Activated CD8-positive, alpha-beta memory T cell treated with anti-CD3 and anti-CD28 coated beads, Interleukin-2, amount 10 ng/mL, durations not matched to agents 7 days and 5 days (primary cell): ENCODE data around the gene CACNA2D3. TPM values are rescaled to one million over a fixed set of nuclear protein-coding genes. Genes with fewer than 3 reads are reported as not detected.

Source experiments
- ATAC-seq: fragments of 150-1000 bp; cut with Tn5 transposase; one replicate; pipeline ENCODE4 v1.10.0; 2021; ENCODE audit warnings: moderate library complexity
- CTCF ChIA-PET: fragments of 350-600 bp; sonication (Branson Sonifier 250); formaldehyde crosslinking; loops from one replicate; lab custom pipeline; 2021; ENCODE audit warnings: antibody characterized with exemption; lab: Charles Lee
- DNase-seq: peaks from one replicate; pipeline ENCODE4 v3.0.0-alpha.2; 2020
- H3K27ac Mint-ChIP-seq: one replicate; pipeline ENCODE4 v1.8.0; 2021; ENCODE audit warnings: mild to moderate bottlenecking, mixed read lengths
- H3K27me3 Mint-ChIP-seq: one replicate; pipeline ENCODE4 v1.8.0; 2021; ENCODE audit warnings: mixed read lengths
- H3K36me3 Mint-ChIP-seq: one replicate; pipeline ENCODE4 v1.8.0; 2021; ENCODE audit warnings: mild to moderate bottlenecking, mixed read lengths
- H3K4me1 Mint-ChIP-seq: one replicate; pipeline ENCODE4 v1.8.0; 2021; ENCODE audit warnings: mixed read lengths
- H3K4me3 Mint-ChIP-seq: one replicate; pipeline ENCODE4 v1.8.0; 2021; ENCODE audit warnings: mild to moderate bottlenecking, moderate library complexity, mixed read lengths
- H3K9me3 Mint-ChIP-seq: one replicate; pipeline ENCODE4 v1.8.0; 2022; ENCODE audit warnings: low read depth, mixed read lengths
- total RNA-seq, 2 experiments: library from RNA; stranded (reverse); gene quantifications; one replicate each; pipeline ENCODE4 v1.2.3, GENCODE V29; 2021

The CACNA2D3 gene
- total RNA-seq, 2 experiments from 2014 or later, result not detected

DNA sequence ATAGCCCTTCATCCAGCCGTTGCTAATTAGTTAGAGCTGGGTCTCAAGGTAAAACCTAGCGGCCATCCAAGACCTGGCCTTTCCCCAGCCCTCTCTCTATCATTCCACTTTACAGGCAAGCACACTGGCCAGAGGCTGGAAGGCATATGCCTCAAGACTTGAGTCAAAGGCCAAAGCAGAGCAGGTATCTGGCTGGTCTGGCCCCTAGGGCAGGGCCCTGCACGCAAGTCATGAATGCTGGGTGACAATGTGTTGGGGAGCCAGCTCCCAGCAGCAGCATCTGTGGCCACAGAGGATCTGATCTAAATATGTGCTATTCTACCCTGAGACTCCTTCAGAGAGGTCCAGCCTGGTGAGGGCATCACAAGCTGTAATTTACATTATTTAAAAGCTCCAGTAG, 691.9 kb downstream of the CACNA2D3 start:
- no peaks in the 10 kb centered on the region for H3K36me3 Mint-ChIP-seq
- ATAC-seq (no peak), DNase-seq (no peak)
- no peaks in the 10 kb centered on the region for H3K4me1 Mint-ChIP-seq
- CTCF ChIA-PET, result interaction anchor here (1.0 kb wide), 1 partner anchor 16 kb away, joined by 3 read pairs; no protein-coding TSS in a partner anchor
- no peak overlapping the region for H3K4me3 Mint-ChIP-seq
- H3K27me3 Mint-ChIP-seq, result no peaks in the 10 kb centered on the region
- H3K9me3 Mint-ChIP-seq, result peaks cover 3% of the 10 kb centered on the region
- no peak overlapping the region for H3K27ac Mint-ChIP-seq

DNA sequence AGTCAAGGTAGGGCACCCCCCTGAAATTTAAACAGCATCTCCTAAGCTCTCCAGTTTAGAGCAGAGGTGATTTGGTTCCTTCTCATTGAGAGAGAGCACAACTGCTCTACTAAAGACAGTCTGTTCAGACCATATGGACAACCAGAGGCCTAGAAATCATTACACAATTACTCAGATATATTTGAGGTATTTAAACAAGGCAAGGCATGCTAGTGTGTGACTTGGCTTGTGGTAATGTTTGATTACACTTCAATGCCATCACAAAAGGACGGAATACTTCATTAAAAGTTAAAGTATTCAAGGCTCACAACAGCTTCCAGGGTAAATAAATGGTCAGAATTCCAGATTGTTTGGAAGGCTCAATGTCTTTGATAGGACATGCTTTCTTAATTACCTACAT, 695.3 kb downstream of the CACNA2D3 start:
- Mint-ChIP-seq H3K4me1 (no peaks in the 10 kb centered on the region), H3K9me3 (no peaks in the 10 kb centered on the region), H3K27ac (no peak overlapping the region), H3K27me3 (no peaks in the 10 kb centered on the region), H3K36me3 (no peaks in the 10 kb centered on the region), H3K4me3 (no peak overlapping the region)
- DNase-seq (no peak), ATAC-seq (no peak)
- CTCF ChIA-PET, result no interaction called here

DNA sequence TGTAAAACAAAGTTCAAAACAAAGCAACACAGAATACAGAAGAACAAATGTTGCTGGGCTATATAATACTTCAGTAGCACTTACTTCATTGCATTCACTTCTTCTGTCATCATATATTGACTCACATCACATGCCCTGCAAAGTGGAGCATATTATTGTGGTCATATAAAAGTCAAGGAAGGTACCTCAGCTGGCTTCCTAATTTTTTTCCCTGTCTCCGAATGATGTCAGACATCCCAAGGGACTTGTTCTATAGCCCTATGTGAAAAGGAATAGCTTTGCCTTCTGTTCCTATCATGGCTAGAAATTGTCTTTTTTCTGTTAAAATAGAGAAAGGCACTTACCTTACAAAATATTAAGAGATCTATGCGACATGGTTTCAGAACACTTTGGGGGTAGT, 696.1 kb downstream of the CACNA2D3 start:
- Mint-ChIP-seq H3K36me3 (no peaks in the 10 kb centered on the region), H3K9me3 (no peaks in the 10 kb centered on the region), H3K4me1 (no peaks in the 10 kb centered on the region), H3K27ac (no peak overlapping the region), H3K27me3 (no peaks in the 10 kb centered on the region), H3K4me3 (no peak overlapping the region)
- no peak for DNase-seq
- ATAC-seq, result no peak
- CTCF ChIA-PET, result no interaction called here

DNA sequence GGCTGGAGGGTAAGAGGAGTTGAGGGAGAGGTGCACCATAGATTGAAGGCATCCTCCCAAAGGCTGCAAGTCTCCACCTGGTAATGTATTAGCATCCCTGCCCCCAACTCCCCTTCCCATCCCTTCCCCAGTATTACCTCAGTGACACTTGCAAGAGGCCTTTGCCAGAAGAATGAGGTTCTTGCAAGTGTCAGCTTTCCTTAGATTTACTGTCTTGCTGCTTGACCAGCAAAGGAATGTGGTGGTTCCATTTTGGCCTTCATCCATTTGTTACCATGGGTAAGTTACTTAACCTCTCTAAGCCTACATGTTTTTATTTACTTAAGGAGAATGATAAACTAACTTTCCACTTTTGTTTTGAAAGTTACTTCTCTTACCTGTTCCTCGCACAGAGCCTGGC, 696.6 kb downstream of the CACNA2D3 start:
- Mint-ChIP-seq H3K27ac (no peak overlapping the region), H3K27me3 (no peaks in the 10 kb centered on the region), H3K4me3 (no peak overlapping the region), H3K36me3 (no peaks in the 10 kb centered on the region), H3K4me1 (no peaks in the 10 kb centered on the region), H3K9me3 (no peaks in the 10 kb centered on the region)
- CTCF ChIA-PET, result no interaction called here
- ATAC-seq (no peak), DNase-seq (no peak)

DNA sequence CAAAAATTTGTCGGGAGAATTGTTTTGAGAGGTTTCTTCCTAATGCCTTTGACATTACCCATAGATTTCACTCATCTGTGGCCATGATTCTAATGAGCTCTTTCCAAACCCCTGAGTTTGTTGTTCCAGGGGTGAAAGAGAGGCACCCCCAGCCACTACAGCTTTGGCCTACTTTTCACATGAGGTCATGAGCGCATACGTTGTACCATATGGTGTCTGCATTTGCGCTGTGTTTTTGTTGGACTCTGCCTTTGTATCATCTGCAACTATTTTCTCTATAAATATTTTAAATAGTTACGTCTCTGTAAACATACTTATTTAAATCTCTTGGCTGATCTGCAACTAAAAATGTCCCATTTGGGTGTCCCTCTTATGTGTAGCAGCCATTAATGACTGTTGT, 697.6 kb downstream of the CACNA2D3 start:
- CTCF ChIA-PET, result no interaction called here
- no peak overlapping the region for H3K27ac Mint-ChIP-seq
- DNase-seq (no peak), ATAC-seq (no peak)
- no peak overlapping the region for H3K4me3 Mint-ChIP-seq
- H3K4me1 Mint-ChIP-seq, result no peaks in the 10 kb centered on the region
- H3K36me3 Mint-ChIP-seq, result no peaks in the 10 kb centered on the region
- H3K9me3 Mint-ChIP-seq, result no peaks in the 10 kb centered on the region
- no peaks in the 10 kb centered on the region for H3K27me3 Mint-ChIP-seq

DNA sequence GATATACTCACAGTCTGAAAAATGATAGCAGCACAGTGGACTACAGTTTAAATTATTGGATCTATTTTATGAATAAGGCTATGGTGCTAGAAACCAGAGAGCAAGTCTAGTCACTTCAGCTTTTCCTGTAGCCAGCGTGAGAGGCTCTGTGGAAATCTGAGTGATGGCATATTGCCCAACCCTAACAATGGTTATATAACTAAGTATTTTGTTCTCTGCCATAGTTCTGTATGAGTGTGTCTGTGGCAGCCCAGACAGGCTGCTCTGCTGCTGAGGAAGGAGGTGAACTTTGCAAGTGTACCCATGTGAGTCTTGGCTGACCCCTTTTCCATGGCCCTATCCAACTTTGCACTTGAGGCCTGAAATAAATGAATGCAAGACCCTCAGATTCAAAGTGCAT, 699.9 kb downstream of the CACNA2D3 start:
- no peaks in the 10 kb centered on the region for H3K36me3 Mint-ChIP-seq
- H3K4me3 Mint-ChIP-seq, result no peak overlapping the region
- CTCF ChIA-PET, result no interaction called here
- no peaks in the 10 kb centered on the region for H3K4me1 Mint-ChIP-seq
- H3K27ac Mint-ChIP-seq, result no peak overlapping the region
- DNase-seq (no peak), ATAC-seq (no peak)
- no peaks in the 10 kb centered on the region for H3K9me3 Mint-ChIP-seq
- H3K27me3 Mint-ChIP-seq, result no peaks in the 10 kb centered on the region

DNA sequence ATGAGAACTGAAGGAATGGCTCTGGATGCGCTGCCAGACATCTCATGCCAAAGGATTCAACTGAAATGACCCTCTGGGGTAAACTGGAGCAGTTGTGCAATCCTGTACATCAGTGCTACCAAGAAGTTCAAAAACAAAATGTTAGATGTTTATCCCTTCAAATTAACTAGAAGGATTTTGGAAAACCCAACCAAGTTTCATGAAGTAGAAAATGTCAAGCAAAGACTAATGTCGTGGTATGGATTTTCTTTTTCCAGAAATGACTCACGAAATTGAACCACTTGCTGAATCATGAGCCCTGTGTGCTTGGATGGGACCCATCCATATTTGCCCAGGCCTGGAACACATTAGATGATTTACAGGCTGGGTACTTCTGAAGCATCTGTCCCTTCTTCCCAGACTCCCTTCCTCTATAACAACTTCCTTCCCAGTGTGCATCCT, 703.9 kb downstream of the CACNA2D3 start:
- Mint-ChIP-seq H3K27me3 (no peaks in the 10 kb centered on the region), H3K9me3 (no peaks in the 10 kb centered on the region), H3K27ac (no peak overlapping the region), H3K4me3 (no peak overlapping the region), H3K4me1 (no peaks in the 10 kb centered on the region), H3K36me3 (no peaks in the 10 kb centered on the region)
- no peak for DNase-seq
- no peak for ATAC-seq
- CTCF ChIA-PET, result no interaction called here

DNA sequence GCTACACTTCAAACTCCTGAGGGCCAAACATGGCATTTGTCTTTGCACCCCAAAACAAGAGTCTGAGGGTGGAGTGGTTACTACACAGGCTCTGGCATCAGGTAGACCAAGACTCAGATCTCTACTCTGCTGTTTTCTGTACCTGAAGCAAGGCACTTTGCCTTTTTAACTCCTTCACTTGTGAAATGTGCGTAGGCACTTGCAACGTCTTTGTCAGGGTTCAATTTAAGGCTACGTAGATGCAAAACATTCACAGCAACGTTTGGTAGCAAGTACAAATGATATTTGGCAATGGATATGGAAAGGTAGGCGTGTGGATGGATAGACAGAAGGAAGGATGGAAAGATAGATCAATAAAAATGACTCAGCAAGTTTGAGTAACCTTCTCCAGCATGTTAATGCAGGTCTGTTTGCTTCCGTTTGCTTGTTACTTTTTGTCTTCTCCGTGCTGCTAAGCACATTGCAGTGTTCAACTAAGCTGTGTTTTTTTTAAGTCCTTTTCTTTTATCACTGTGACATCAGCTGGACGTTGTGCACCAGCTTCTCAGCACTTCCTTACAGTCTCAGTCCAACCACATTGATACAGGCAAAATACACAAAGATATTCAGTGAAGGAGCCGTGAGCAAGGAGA, 704.8 kb downstream of the CACNA2D3 start:
- no peaks in the 10 kb centered on the region for H3K4me1 Mint-ChIP-seq
- ATAC-seq (no peak), DNase-seq (no peak)
- H3K36me3 Mint-ChIP-seq, result no peaks in the 10 kb centered on the region
- no peak overlapping the region for H3K27ac Mint-ChIP-seq
- H3K27me3 Mint-ChIP-seq, result no peaks in the 10 kb centered on the region
- no peaks in the 10 kb centered on the region for H3K9me3 Mint-ChIP-seq
- CTCF ChIA-PET, result no interaction called here
- H3K4me3 Mint-ChIP-seq, result no peak overlapping the region

DNA sequence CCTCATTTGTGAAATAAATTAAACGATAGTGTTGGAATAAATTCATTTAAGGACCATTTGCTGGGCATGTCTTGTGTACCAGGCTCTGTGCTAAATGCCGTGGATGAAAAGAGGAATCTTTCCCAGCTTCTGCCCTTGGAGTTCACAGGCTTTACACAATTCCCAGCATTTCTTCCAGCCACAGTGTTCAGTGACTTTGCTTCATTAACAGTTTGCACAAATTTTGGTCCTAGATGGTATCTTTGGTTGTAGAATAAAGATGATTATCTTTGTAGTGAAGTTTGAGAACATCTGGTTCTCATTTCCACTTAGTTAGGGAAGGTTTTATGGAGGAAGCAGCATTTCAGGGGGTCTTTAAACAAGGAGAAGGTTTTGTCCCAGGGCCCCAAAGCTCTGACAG, 705.4 kb downstream of the CACNA2D3 start:
- Mint-ChIP-seq H3K9me3 (no peaks in the 10 kb centered on the region), H3K4me1 (no peaks in the 10 kb centered on the region), H3K27ac (no peak overlapping the region), H3K36me3 (no peaks in the 10 kb centered on the region), H3K4me3 (no peak overlapping the region), H3K27me3 (no peaks in the 10 kb centered on the region)
- DNase-seq, result no peak
- no peak for ATAC-seq
- CTCF ChIA-PET, result no interaction called here

DNA sequence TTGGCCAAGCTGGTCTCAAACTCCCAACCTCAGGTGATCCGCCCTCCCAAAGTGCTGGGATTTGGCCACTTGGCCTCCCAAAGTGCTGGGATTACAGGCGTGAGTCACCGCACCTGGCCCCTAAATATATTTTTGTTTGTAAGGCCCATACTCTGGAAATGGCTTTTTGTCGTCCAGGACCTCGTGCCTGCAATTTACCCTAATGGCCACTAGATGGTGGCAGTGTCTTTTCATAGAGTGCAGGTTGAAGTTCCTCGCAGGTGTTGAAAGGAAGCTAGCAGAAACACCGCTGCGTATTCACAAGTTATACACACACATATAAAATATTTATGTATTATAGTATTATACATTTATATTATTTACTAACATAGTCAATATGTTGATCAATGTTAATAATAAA, 708.3 kb downstream of the CACNA2D3 start:
- H3K9me3 Mint-ChIP-seq, result no peaks in the 10 kb centered on the region
- H3K4me1 Mint-ChIP-seq, result no peaks in the 10 kb centered on the region
- DNase-seq (no peak), ATAC-seq (no peak)
- no peaks in the 10 kb centered on the region for H3K36me3 Mint-ChIP-seq
- H3K27ac Mint-ChIP-seq, result no peak overlapping the region
- CTCF ChIA-PET, result interaction anchor here (1.0 to 1.2 kb wide), 3 partner anchors 14 to 1403 kb away, joined by 3 read pairs; no protein-coding TSS in a partner anchor
- no peak overlapping the region for H3K4me3 Mint-ChIP-seq
- H3K27me3 Mint-ChIP-seq, result no peaks in the 10 kb centered on the region

DNA sequence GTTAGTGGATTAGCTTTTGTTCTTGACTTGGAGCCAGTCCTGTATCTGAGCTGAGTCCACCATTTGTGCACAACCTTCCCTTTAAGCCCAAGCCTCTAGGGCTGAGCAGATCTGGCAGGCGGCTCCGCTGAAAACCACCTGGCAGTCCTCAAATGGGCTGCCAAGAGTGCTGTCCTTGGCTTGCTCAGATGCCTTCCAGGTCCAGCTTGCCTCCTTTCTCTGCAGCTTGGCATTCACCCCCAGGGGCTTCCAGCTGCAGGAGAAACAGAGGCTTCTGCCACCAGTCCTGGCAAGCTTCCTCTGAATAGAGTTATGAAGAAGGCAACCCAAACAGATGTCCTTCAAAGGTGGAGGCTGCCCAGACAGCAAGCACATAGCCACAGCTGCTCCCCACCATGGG, 708.8 kb downstream of the CACNA2D3 start:
- CTCF ChIA-PET, result interaction anchor here (1.2 kb wide), 2 partner anchors 14 to 1402 kb away, joined by 3 read pairs; no protein-coding TSS in a partner anchor
- Mint-ChIP-seq H3K27me3 (no peaks in the 10 kb centered on the region), H3K9me3 (no peaks in the 10 kb centered on the region), H3K27ac (no peak overlapping the region), H3K4me3 (no peak overlapping the region), H3K4me1 (no peaks in the 10 kb centered on the region), H3K36me3 (no peaks in the 10 kb centered on the region)
- ATAC-seq (no peak), DNase-seq (no peak)

DNA sequence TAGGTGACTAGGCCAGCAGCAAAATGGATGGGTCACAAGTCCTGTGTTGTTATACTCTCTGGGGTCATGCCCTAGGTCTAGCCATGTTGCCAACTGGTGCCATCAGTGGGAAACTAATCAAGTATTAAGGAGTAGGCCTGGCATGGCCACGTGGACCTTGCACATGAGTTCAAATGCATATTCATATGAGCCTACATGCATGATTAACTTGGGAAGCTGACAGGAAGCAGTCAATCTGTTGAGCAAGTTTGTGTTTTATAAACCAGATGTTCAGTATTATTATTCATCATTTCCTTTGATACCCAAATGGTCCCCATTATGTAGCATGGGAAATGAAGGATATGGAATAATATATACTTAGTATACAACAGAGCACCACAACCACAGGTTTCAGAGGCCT, 710.5 kb downstream of the CACNA2D3 start:
- Mint-ChIP-seq H3K36me3 (no peaks in the 10 kb centered on the region), H3K9me3 (no peaks in the 10 kb centered on the region), H3K4me1 (no peaks in the 10 kb centered on the region), H3K27ac (no peak overlapping the region), H3K4me3 (no peak overlapping the region), H3K27me3 (no peaks in the 10 kb centered on the region)
- CTCF ChIA-PET, result no interaction called here
- ATAC-seq (no peak), DNase-seq (no peak)

DNA sequence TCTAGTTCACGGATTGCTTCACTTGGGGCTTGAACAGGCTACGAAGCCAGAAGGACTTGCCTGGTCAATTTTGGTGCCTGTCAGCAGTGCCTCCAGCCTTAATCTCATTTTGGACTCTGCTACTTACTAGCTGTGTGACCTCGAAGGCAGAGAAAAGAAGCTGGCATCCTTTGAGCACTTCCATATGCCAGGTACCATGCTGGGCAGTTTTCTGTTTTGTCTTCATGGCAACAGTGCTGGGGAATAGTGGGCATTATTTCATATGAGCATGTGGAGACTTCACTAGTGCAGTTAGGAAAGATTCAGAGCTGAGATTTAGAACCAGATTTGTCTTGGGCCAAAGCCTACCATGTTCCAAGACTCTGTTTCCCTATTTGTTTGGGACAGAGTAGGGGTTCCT, 713.3 kb downstream of the CACNA2D3 start:
- H3K4me1 Mint-ChIP-seq, result no peaks in the 10 kb centered on the region
- H3K4me3 Mint-ChIP-seq, result no peak overlapping the region
- CTCF ChIA-PET, result no interaction called here
- DNase-seq, result no peak
- H3K9me3 Mint-ChIP-seq, result no peaks in the 10 kb centered on the region
- no peaks in the 10 kb centered on the region for H3K27me3 Mint-ChIP-seq
- no peaks in the 10 kb centered on the region for H3K36me3 Mint-ChIP-seq
- no peak overlapping the region for H3K27ac Mint-ChIP-seq
- ATAC-seq, result no peak

DNA sequence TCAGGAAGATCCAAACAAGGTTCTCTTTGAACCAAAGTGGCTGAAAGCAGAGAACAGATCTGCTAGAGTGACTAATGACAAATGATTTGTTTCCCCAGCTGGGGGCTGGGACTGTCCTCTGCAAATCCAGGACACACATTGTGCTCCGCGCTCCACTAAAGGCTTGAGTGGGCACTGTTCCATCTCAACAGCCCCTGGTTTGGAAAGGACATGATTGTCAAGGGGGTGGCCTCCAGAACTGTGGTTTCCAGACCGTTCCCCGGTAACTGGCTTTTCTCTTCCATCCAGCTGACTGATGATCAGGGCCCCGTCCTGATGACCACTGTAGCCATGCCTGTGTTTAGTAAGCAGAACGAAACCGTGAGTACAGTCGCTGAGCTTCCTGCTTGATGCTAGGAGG, 714.5 kb downstream of the CACNA2D3 start:
- Mint-ChIP-seq H3K27me3 (no peaks in the 10 kb centered on the region), H3K27ac (no peak overlapping the region), H3K4me3 (no peak overlapping the region), H3K9me3 (no peaks in the 10 kb centered on the region), H3K36me3 (no peaks in the 10 kb centered on the region), H3K4me1 (no peaks in the 10 kb centered on the region)
- ATAC-seq, result no peak
- CTCF ChIA-PET, result no interaction called here
- no peak for DNase-seq

DNA sequence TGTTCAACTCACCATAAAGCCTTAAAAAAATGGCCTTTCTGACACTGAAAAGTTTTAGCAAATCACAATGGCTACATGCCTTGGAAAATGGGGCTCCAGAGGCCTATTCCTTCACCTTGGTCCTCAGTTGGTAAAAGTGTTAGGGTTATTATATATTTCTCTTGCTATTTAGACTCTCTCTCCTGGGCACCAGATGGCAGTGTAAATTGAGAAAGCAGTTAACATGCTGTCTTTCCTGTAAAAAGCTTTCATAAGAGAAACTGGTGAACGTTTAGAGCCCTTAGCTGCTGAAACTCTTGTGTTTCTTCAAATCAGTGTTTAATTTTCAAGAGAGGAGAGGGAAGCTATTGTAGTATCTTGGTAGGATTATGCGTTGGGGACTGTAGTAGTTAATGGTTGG, 715.6 kb downstream of the CACNA2D3 start:
- no peak overlapping the region for H3K27ac Mint-ChIP-seq
- H3K27me3 Mint-ChIP-seq, result no peaks in the 10 kb centered on the region
- H3K36me3 Mint-ChIP-seq, result no peaks in the 10 kb centered on the region
- CTCF ChIA-PET, result no interaction called here
- H3K9me3 Mint-ChIP-seq, result no peaks in the 10 kb centered on the region
- H3K4me3 Mint-ChIP-seq, result no peak overlapping the region
- no peak for DNase-seq
- ATAC-seq, result no peak
- H3K4me1 Mint-ChIP-seq, result no peaks in the 10 kb centered on the region
